Hepatocyte (in vitro differentiated cells): ENCODE data around the gene MRPS10. TPM values are rescaled to one million over a fixed set of nuclear protein-coding genes. Genes with fewer than 3 reads are reported as not detected.
A peak's percentile ranks its signal among the peaks of the same experiment; 100 is the strongest.
"Not testable (repeated sequence)": the region's sequence is repeated elsewhere in the genome, so short reads cannot be mapped to it uniquely, and the experiment has no call there.

ENCODE experiments used
- DNase-seq: peaks from one replicate; pipeline ENCODE4 v3.0.0-alpha.2; 2016; ENCODE audit warnings: low spot score
- H2AFZ ChIP-seq: fragments of 200-600 bp; sonication (generic); 2 replicates; pipeline ENCODE4 v1.6.0; 2016; ENCODE audit warnings: antibody characterized with exemption, mild to moderate bottlenecking
- H3K27ac ChIP-seq: fragments of 200-600 bp; sonication (generic); 2 replicates; pipeline ENCODE4 v1.5.1; 2016; ENCODE audit warnings: mild to moderate bottlenecking
- H3K27me3 ChIP-seq: fragments of 200-600 bp; sonication (generic); 2 replicates; pipeline ENCODE4 v1.6.1; 2016
- H3K36me3 ChIP-seq: fragments of 200-600 bp; sonication (generic); replicated peaks from 2 replicates; pipeline ENCODE4 v1.5.1; 2016; ENCODE audit warnings: low read depth; ENCODE audit not compliant: insufficient read depth
- H3K4me1 ChIP-seq: fragments of 200-600 bp; sonication (generic); 2 replicates; pipeline ENCODE4 v1.5.1; 2016; ENCODE audit warnings: mild to moderate bottlenecking, moderate library complexity; ENCODE audit not compliant: insufficient read depth
- H3K4me2 ChIP-seq: fragments of 200-600 bp; sonication (generic); 2 replicates; pipeline ENCODE4 v1.6.0; 2016
- H3K4me3 ChIP-seq: fragments of 200-600 bp; sonication (generic); 2 replicates; pipeline ENCODE4 v1.5.1; 2016; ENCODE audit warnings: mild to moderate bottlenecking
- H3K79me2 ChIP-seq: fragments of 200-600 bp; sonication (generic); 2 replicates; pipeline ENCODE4 v1.6.0; 2017; ENCODE audit warnings: mild to moderate bottlenecking
- H3K9me2 ChIP-seq: fragments of 200-600 bp; sonication (generic); replicated peaks from 2 replicates; pipeline ENCODE4 v1.6.0; 2017; ENCODE audit warnings: mild to moderate bottlenecking; ENCODE audit not compliant: insufficient read depth
- H3K9me3 ChIP-seq: fragments of 200-600 bp; sonication (generic); 2 replicates; pipeline ENCODE4 v1.5.1; 2016; ENCODE audit warnings: low read depth, mild to moderate bottlenecking
- H4K20me1 ChIP-seq: fragments of 200-600 bp; sonication (generic); 2 replicates; pipeline ENCODE4 v1.6.0; 2016; ENCODE audit warnings: mild to moderate bottlenecking; ENCODE audit not compliant: insufficient read depth, poor library complexity, severe bottlenecking
- EZH2 ChIP-seq: fragments of 200-600 bp; sonication (generic); IDR thresholded peaks from 2 replicates; pipeline ENCODE4 v1.6.1; 2016; ENCODE audit warnings: antibody characterized with exemption, mild to moderate bottlenecking, borderline replicate concordance
- EZH2phosphoT487 ChIP-seq: fragments of 200-600 bp; sonication (generic); IDR thresholded peaks from one replicate; pipeline ENCODE4 v1.6.1; 2018; ENCODE audit warnings: antibody characterized with exemption, mild to moderate bottlenecking, low read depth, moderate library complexity; ENCODE audit not compliant: unreplicated experiment, severe bottlenecking
- WGBS: methylation state at CpG from one replicate; pipeline ENCODE4 v1.1.6; 2016; ENCODE audit warnings: low lambda C conversion rate; ENCODE audit errors: missing lambda C conversion rate; 5-methylcytosine and 5-hydroxymethylcytosine counted together
- polyA plus RNA-seq: library from polyadenylated mRNA; unstranded; fragments of >200 nt; fragmentation: Nextera tagmentation; extraction: Ambion mirVana; gene quantifications from 2 replicates; pipeline ENCODE4 v1.2.1, GENCODE V29; 2016
- total RNA-seq: library from RNA; depleted of rRNA; stranded (reverse); fragments of >200 nt; gene quantifications from 2 replicates; pipeline ENCODE4 v1.2.3, GENCODE V29; 2014
- TF ChIP-seq, protein P1 (sequence below): fragments of 200-600 bp; sonication (generic); IDR thresholded peaks from 2 replicates; pipeline ENCODE4 v1.5.1; 2016; ENCODE audit warnings: antibody characterized with exemption, mild to moderate bottlenecking; ENCODE audit not compliant: poor library complexity

Gene MRPS10
- total and polyA plus RNA-seq, 2 experiments from 2014 or later: 26.8 to 42.8 TPM

DNA sequence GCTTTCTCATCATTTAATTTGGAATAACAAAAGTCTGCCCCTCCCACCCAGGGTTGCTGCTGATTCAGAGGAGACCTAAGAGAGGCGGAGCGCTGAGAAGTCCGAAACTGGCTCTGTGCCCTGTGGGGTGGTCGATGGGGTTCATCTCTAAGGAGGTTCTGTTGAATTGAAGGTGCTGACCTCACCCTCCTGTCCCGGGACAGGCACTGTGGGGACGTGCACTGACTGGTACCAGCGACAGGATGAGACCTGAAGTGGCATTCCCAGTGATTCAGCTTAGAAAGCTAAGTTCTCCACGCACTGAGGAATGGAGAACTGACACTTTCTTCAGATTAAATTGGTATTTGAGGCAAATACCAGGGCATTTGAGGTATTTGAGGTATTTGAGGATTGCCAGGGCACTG lies 24.2 kb downstream of the MRPS10 start:
- H3K27me3 ChIP-seq: no peaks in the 10 kb centered on the region
- TF ChIP-seq EZH2phosphoT487: no peak
- no peaks in the 10 kb centered on the region for H4K20me1 ChIP-seq
- H3K9me2 ChIP-seq: no peaks in the 10 kb centered on the region
- H3K4me1 ChIP-seq: no peaks in the 10 kb centered on the region
- WGBS: 45% methylated on average over 8 of the region's 8 CpGs
- H2AFZ ChIP-seq: no peak overlapping the region
- no peak overlapping the region for H3K4me2 ChIP-seq
- H3K36me3 ChIP-seq: no peaks in the 10 kb centered on the region
- DNase-seq: no peak
- no peak overlapping the region for H3K27ac ChIP-seq
- H3K79me2 ChIP-seq: no peaks in the 10 kb centered on the region
- H3K9me3 ChIP-seq: no peaks in the 10 kb centered on the region
- H3K4me3 ChIP-seq: no peak overlapping the region

DNA sequence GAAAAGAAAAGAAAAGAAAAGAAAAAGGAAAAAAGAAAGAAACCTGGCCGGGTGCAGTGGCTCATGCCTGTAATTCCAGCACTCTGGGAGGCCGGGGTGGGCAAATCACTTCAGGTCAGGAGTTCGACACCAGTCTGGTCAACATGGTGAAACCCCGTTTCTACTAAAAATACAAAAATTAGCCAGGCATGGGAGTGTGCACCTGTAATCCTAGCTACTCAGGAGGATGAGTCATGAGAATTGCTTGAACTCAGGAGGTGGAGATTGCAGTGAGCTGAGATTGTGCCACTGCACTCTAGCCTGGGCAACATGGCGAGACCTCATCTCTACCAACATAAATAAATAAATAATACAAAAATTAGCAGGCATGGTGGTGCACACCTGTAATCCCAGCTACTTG lies 25.3 kb downstream of the MRPS10 start:
- WGBS: 91% methylated on average over 4 of the region's 5 CpGs
- H3K4me3 ChIP-seq, H2AFZ ChIP-seq, H3K27me3 ChIP-seq, H3K4me1 ChIP-seq, H4K20me1 ChIP-seq, H3K27ac ChIP-seq, H3K9me3 ChIP-seq, H3K36me3 ChIP-seq, H3K4me2 ChIP-seq, H3K9me2 ChIP-seq, H3K79me2 ChIP-seq, DNase-seq: not testable (repeated sequence)

DNA sequence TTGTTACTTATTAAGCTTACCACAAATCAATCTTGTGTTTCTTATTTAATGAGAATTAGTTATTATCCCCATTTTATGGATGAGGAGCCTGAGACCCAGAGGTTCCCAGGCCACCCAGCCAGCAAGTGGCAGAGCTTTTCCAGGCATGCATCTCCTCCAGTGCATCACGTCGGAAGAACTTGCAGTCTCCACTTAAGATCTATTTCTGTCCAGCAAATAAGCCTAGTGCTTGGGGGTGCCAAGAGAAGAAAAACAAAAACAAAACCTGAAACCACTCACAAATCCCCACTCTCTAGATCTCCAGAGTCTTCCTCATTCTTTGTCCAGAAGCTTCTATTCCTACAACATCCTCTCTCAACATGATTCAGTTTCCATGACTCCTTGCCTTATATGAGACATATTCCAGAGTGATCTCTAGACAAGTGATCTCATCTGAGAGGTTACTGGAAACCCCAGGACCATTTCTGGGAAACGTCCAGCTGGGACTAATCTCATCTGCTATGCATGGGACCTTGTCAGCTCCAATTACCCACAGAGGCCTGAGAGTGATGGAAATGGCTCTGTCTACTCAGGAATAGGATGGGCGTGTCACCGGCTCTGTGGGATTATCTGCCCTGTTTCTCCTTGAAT lies 27.0 kb downstream of the MRPS10 start:
- TF ChIP-seq, protein P1, sequence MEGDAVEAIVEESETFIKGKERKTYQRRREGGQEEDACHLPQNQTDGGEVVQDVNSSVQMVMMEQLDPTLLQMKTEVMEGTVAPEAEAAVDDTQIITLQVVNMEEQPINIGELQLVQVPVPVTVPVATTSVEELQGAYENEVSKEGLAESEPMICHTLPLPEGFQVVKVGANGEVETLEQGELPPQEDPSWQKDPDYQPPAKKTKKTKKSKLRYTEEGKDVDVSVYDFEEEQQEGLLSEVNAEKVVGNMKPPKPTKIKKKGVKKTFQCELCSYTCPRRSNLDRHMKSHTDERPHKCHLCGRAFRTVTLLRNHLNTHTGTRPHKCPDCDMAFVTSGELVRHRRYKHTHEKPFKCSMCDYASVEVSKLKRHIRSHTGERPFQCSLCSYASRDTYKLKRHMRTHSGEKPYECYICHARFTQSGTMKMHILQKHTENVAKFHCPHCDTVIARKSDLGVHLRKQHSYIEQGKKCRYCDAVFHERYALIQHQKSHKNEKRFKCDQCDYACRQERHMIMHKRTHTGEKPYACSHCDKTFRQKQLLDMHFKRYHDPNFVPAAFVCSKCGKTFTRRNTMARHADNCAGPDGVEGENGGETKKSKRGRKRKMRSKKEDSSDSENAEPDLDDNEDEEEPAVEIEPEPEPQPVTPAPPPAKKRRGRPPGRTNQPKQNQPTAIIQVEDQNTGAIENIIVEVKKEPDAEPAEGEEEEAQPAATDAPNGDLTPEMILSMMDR: no peak
- no peak for TF ChIP-seq EZH2
- TF ChIP-seq EZH2phosphoT487: no peak
- H3K9me3 ChIP-seq: no peaks in the 10 kb centered on the region
- H3K27me3 ChIP-seq: no peaks in the 10 kb centered on the region
- H3K36me3 ChIP-seq: no peaks in the 10 kb centered on the region
- no peaks in the 10 kb centered on the region for H3K4me1 ChIP-seq
- no peaks in the 10 kb centered on the region for H3K9me2 ChIP-seq
- 74% methylated on average over 5 of the region's 5 CpGs for WGBS
- H3K4me2 ChIP-seq: no peak overlapping the region
- H2AFZ ChIP-seq: no peak overlapping the region
- DNase-seq: peak; percentile 39
- no peak overlapping the region for H3K4me3 ChIP-seq
- no peaks in the 10 kb centered on the region for H3K79me2 ChIP-seq
- H3K27ac ChIP-seq: no peak overlapping the region
- no peaks in the 10 kb centered on the region for H4K20me1 ChIP-seq

DNA sequence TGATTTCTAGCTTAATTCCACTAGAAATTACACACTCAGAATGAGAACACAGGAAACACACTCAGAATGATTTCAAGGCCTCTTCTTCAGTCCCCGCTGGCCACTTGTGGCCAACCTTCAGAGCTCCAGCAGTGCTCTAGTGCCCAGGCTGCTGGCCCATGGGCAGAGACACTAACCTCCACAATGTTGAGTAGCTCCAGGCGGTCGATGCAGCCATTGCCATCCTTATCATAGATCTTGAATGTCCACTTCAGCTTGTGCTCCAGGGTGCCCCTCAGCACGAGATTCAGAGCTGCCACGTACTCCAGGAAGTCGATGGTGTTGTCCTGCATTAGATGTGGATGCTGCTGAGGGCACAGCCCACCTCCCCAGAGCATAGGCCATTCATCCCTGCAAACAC lies 29.3 kb downstream of the MRPS10 start:
- Histone ChIP-seq H3K27me3 (no peaks in the 10 kb centered on the region), H3K27ac (no peak overlapping the region), H3K9me2 (no peaks in the 10 kb centered on the region), H3K4me1 (no peaks in the 10 kb centered on the region), H3K36me3 (no peaks in the 10 kb centered on the region), H2AFZ (no peak overlapping the region), H3K4me3 (no peak overlapping the region), H3K9me3 (no peaks in the 10 kb centered on the region), H4K20me1 (no peaks in the 10 kb centered on the region), H3K4me2 (no peak overlapping the region), H3K79me2 (no peaks in the 10 kb centered on the region)
- WGBS: 89% methylated on average over 6 of the region's 6 CpGs
- DNase-seq: no peak
- TF ChIP-seq, protein P1: no peak
- no peak for TF ChIP-seq EZH2
- TF ChIP-seq EZH2phosphoT487: no peak
